HL-60 (cell line): ENCODE results near the gene C2CD5.

Source experiments
- DNase-seq, 2 experiments: peaks; one replicate each; pipeline ENCODE4 v3.0.0-alpha.2; 2010 to 2020; ENCODE audit warnings: low read depth in 1 of 2, low spot score in 1 of 2
- H3K27ac ChIP-seq: fragments of 250-450 bp; sonication (Bioruptor Pico); replicated peaks from 2 replicates; pipeline ENCODE4 v1.5.1; 2020; ENCODE audit warnings: mild to moderate bottlenecking, moderate library complexity
- H3K27me3 ChIP-seq: fragments of 250-450 bp; sonication (Bioruptor Pico); 2 replicates; pipeline ENCODE4 v1.5.1; 2021; ENCODE audit warnings: mild to moderate bottlenecking, moderate library complexity; ENCODE audit not compliant: insufficient read depth, poor library complexity, severe bottlenecking
- H3K4me3 ChIP-seq: replicated peaks from 2 replicates; pipeline ENCODE4 v1.5.1; 2011; ENCODE audit warnings: mild to moderate bottlenecking, control low read depth, low read length; ENCODE audit not compliant: insufficient read depth
- CTCF ChIP-seq: IDR thresholded peaks from one replicate; pipeline ENCODE4 v1.5.1; 2011; ENCODE audit warnings: low read length, control low read depth, inconsistent platforms; ENCODE audit not compliant: insufficient read depth
- GABPA ChIP-seq: IDR thresholded peaks from 2 replicates; pipeline ENCODE4 v1.6.1; 2012; ENCODE audit warnings: low read depth
- POLR2AphosphoS5 ChIP-seq: IDR thresholded peaks from 2 replicates; pipeline ENCODE4 v1.6.1; 2012; ENCODE audit warnings: low read depth
- REST ChIP-seq: IDR thresholded peaks from 2 replicates; pipeline ENCODE4 v1.6.1; 2012; ENCODE audit warnings: low read depth; ENCODE audit not compliant: insufficient replicate concordance
- SPI1 ChIP-seq: IDR thresholded peaks from 2 replicates; pipeline ENCODE4 v1.6.1; 2012; ENCODE audit warnings: low read depth, mild to moderate bottlenecking, borderline replicate concordance
- long read RNA-seq: library from polyadenylated mRNA; unstranded; transcript quantifications from one replicate; pipeline ENCODE4 v2.0.0, GENCODE V29; 2020

C2CD5 gene
- long read RNA-seq, full-length matches to known transcripts = 14 of 105 reads
- long read RNA-seq, partial matches to known transcripts = 73 of 105 reads
- long read RNA-seq, other reads (novel, unspliced or antisense) = 18 of 105 reads

- Histone ChIP-seq H3K4me3 (peak within 1 kb of the TSS; percentile 71), H3K27ac (peak within 1 kb of the TSS; percentile 90), H3K27me3 (no peaks in the 10 kb centered on the region)
- peak; percentile 84 to 98 for DNase-seq
- TF ChIP-seq CTCF = no peak
- TF ChIP-seq POLR2AphosphoS5 = peak; percentile 84
- peak; percentile 27; the same call in 1 of the 2 replicates for TF ChIP-seq GABPA
- TF ChIP-seq REST = peak; percentile 76
- peak; percentile 18; the same call in 1 of the 2 replicates for TF ChIP-seq SPI1
Measured at GRCh38 chr12:22544038-22544979, at the start of gene C2CD5. TSS of gene C2CD5 (minus strand) at chr12:22544542. CDS start at chr12:22544150, 392 bp downstream.

- TF ChIP-seq GABPA (no peak), POLR2AphosphoS5 (no peak), CTCF (no peak), SPI1 (no peak), REST (no peak)
- Histone ChIP-seq H3K27me3 (no peaks in the 10 kb centered on the region), H3K27ac (no peak overlapping the region), H3K4me3 (no peak overlapping the region)
- no peak for DNase-seq
Measured at GRCh38 chr12:22593864-22594263, 49.5 kb upstream of the C2CD5 start.

- no peak for DNase-seq
- Histone ChIP-seq H3K4me3 (no peak overlapping the region), H3K27me3 (no peaks in the 10 kb centered on the region), H3K27ac (no peak overlapping the region)
- TF ChIP-seq SPI1 (no peak), CTCF (no peak), REST (no peak), GABPA (no peak)
Measured at GRCh38 chr12:22588817-22589216, 44.5 kb upstream of the C2CD5 start.
